ENCODE measurements around the gene DAP. TPM values are rescaled to one million over a fixed set of nuclear protein-coding genes. Genes with fewer than 3 reads are reported as not detected.

The DAP gene
- total and polyA plus RNA-seq, 4 donors: 36.6 to 122 (median 101) TPM

GRCh38 chr5:10736354-10736753, 24.7 kb downstream of the DAP start:
- Histone ChIP-seq H3K9ac (ENCODE audit: low read depth in 1 of 2, low read length in 2 of 2) (no peak overlapping the region), H3K9me3 (ENCODE audit: control insufficient read depth in 4 of 4, low read length in 3 of 4) (no peaks in the 10 kb centered on the region), H3K4me3 (ENCODE audit: low read depth in 1 of 3, low read length in 3 of 3) (no peak overlapping the region), H3K27ac (ENCODE audit: low read depth in 1 of 2, low read length in 2 of 2) (peak overlapping the region in 1 of 2 donors; percentile 39), H3K4me1 (ENCODE audit: control insufficient read depth in 4 of 4, insufficient read depth in 4 of 4, low read length in 3 of 4) (peaks cover 11 to 52% (median 30%) of the 10 kb centered on the region in 4 donors), H3K27me3 (ENCODE audit: control insufficient read depth in 4 of 4, insufficient read depth in 4 of 4, low read length in 3 of 4) (no peaks in the 10 kb centered on the region), H3K36me3 (ENCODE audit: control insufficient read depth in 4 of 4, insufficient read depth in 3 of 4, low read depth in 1 of 4, low read length in 3 of 4) (peaks cover 0 to 4% (median 2%) of the 10 kb centered on the region in 4 donors)
- TF ChIP-seq SP1 (IDR thresholded peaks at IDR 0.05): no peak
- DNase-seq (ENCODE audit: low spot score): no peak
- WGBS: 88% methylated on average over 11 of the region's 11 CpGs

- H3K36me3 ChIP-seq (ENCODE audit: control insufficient read depth in 4 of 4, insufficient read depth in 3 of 4, low read depth in 1 of 4, low read length in 3 of 4): peaks cover 0 to 4% (median 2%) of the 10 kb centered on the region in 4 donors
- no peaks in the 10 kb centered on the region for H3K9me3 ChIP-seq (ENCODE audit: control insufficient read depth in 4 of 4, low read length in 3 of 4)
- TF ChIP-seq SP1 (IDR thresholded peaks at IDR 0.05) (peak; percentile 19), TAF1 (conservative IDR thresholded peaks at IDR 0.05) (no peak), ZBTB33 (IDR thresholded peaks at IDR 0.05) (no peak), RXRA (IDR thresholded peaks at IDR 0.05) (peak; percentile 24 to 48), NR2F2 (IDR thresholded peaks at IDR 0.05) (peak; percentile 37), HNF4A (conservative IDR thresholded peaks at IDR 0.05) (peak; percentile 6 to 16), MAX (IDR thresholded peaks at IDR 0.05) (no peak), FOXA2 (IDR thresholded peaks at IDR 0.05) (peak; percentile 52), GABPA (IDR thresholded peaks at IDR 0.05 in 1 of 2, conservative IDR thresholded peaks at IDR 0.05 in 1 of 2) (no peak), RAD21 (IDR thresholded peaks at IDR 0.05) (peak in 1 of 2 donors; percentile 9), FOXA1 (IDR thresholded peaks at IDR 0.05) (no peak)
- peak overlapping the region in 1 of 2 donors; percentile 39 for H3K27ac ChIP-seq (ENCODE audit: low read depth in 1 of 2, low read length in 2 of 2)
- H3K4me3 ChIP-seq (ENCODE audit: low read depth in 1 of 3, low read length in 3 of 3): no peak overlapping the region
- 55% methylated on average over 8 of the region's 8 CpGs for WGBS
- no peaks in the 10 kb centered on the region for H3K27me3 ChIP-seq (ENCODE audit: control insufficient read depth in 4 of 4, insufficient read depth in 4 of 4, low read length in 3 of 4)
- no peak for DNase-seq (ENCODE audit: low spot score)
- peaks cover 11 to 52% (median 30%) of the 10 kb centered on the region in 4 donors for H3K4me1 ChIP-seq (ENCODE audit: control insufficient read depth in 4 of 4, insufficient read depth in 4 of 4, low read length in 3 of 4)
- no peak overlapping the region for H3K9ac ChIP-seq (ENCODE audit: low read depth in 1 of 2, low read length in 2 of 2)
Observed at GRCh38 chr5:10735569-10736276, 25.3 kb downstream of the DAP start.

DNA sequence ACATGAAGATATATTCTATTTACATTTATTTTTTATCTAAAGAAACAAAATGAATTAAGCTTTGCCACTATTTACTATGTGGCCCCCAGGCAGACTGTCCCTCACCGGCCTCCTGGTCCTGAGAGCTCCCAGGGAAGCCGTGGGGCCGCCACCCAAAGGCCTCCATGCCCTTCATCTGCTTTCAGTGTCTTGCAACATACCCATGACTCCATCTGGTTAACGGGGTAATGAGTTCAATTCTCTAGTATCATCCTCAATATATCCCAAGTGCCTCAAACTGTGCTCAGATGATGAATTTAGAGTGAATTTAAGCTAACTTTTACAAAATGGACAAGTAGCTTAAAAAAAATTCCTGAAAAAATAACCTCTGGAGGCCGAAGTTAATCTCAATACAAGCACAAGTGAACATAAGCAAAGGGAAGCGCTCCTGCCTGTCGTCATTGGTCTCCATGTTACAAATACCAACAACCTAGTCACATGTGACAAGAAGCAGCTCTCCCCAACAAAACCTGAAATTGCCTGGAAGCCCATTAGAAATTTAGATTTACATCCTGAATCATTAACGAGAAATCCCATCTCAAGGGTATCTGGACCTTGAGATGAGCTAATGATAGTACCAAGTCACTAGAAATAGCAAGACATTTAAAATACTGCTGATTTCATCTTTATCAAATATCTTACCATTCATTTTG, 26.1 kb downstream of the DAP start:
- H3K36me3 ChIP-seq (ENCODE audit: control insufficient read depth in 4 of 4, insufficient read depth in 3 of 4, low read depth in 1 of 4, low read length in 3 of 4): peaks cover 0 to 4% (median 1%) of the 10 kb centered on the region in 4 donors
- H3K9me3 ChIP-seq (ENCODE audit: control insufficient read depth in 4 of 4, low read length in 3 of 4): no peaks in the 10 kb centered on the region
- DNase-seq (ENCODE audit: low spot score): no peak
- 75% methylated on average over 8 of the region's 8 CpGs for WGBS
- no peaks in the 10 kb centered on the region for H3K27me3 ChIP-seq (ENCODE audit: control insufficient read depth in 4 of 4, insufficient read depth in 4 of 4, low read length in 3 of 4)
- H3K4me3 ChIP-seq (ENCODE audit: low read depth in 1 of 3, low read length in 3 of 3): no peak overlapping the region
- no peak overlapping the region for H3K27ac ChIP-seq (ENCODE audit: low read depth in 1 of 2, low read length in 2 of 2)
- TF ChIP-seq, protein P1, sequence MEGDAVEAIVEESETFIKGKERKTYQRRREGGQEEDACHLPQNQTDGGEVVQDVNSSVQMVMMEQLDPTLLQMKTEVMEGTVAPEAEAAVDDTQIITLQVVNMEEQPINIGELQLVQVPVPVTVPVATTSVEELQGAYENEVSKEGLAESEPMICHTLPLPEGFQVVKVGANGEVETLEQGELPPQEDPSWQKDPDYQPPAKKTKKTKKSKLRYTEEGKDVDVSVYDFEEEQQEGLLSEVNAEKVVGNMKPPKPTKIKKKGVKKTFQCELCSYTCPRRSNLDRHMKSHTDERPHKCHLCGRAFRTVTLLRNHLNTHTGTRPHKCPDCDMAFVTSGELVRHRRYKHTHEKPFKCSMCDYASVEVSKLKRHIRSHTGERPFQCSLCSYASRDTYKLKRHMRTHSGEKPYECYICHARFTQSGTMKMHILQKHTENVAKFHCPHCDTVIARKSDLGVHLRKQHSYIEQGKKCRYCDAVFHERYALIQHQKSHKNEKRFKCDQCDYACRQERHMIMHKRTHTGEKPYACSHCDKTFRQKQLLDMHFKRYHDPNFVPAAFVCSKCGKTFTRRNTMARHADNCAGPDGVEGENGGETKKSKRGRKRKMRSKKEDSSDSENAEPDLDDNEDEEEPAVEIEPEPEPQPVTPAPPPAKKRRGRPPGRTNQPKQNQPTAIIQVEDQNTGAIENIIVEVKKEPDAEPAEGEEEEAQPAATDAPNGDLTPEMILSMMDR (IDR thresholded peaks at IDR 0.05; ENCODE audit: low read depth, low read length, missing input control): no peak
- TF ChIP-seq HNF4A (conservative IDR thresholded peaks at IDR 0.05) (no peak), HNF4G (IDR thresholded peaks at IDR 0.05) (no peak), JUND (IDR thresholded peaks at IDR 0.05) (no peak), NR2F2 (IDR thresholded peaks at IDR 0.05) (no peak), EGR1 (IDR thresholded peaks at IDR 0.05; ENCODE audit: low read depth in 2 of 2) (no peak), GABPA (IDR thresholded peaks at IDR 0.05 in 1 of 2, conservative IDR thresholded peaks at IDR 0.05 in 1 of 2) (no peak), RXRA (IDR thresholded peaks at IDR 0.05) (no peak), RAD21 (IDR thresholded peaks at IDR 0.05) (no peak), FOXA1 (IDR thresholded peaks at IDR 0.05) (no peak)
- peaks cover 11 to 52% (median 30%) of the 10 kb centered on the region in 4 donors for H3K4me1 ChIP-seq (ENCODE audit: control insufficient read depth in 4 of 4, insufficient read depth in 4 of 4, low read length in 3 of 4)
- no peak overlapping the region for H3K9ac ChIP-seq (ENCODE audit: low read depth in 1 of 2, low read length in 2 of 2)
